GM18870 (cell line): ENCODE measurements around the gene ARHGAP22.
"Not testable (repeated sequence)": the region's sequence is repeated elsewhere in the genome, so short reads cannot be mapped to it uniquely, and the experiment has no call there.

ENCODE experiments used
- ATAC-seq: cut with Tn5 transposase; IDR thresholded peaks from one replicate; pipeline ENCODE4 v1.9.1; 2021; ENCODE audit warnings: moderate library complexity; ENCODE audit not compliant: unreplicated experiment

The ARHGAP22 gene

DNA sequence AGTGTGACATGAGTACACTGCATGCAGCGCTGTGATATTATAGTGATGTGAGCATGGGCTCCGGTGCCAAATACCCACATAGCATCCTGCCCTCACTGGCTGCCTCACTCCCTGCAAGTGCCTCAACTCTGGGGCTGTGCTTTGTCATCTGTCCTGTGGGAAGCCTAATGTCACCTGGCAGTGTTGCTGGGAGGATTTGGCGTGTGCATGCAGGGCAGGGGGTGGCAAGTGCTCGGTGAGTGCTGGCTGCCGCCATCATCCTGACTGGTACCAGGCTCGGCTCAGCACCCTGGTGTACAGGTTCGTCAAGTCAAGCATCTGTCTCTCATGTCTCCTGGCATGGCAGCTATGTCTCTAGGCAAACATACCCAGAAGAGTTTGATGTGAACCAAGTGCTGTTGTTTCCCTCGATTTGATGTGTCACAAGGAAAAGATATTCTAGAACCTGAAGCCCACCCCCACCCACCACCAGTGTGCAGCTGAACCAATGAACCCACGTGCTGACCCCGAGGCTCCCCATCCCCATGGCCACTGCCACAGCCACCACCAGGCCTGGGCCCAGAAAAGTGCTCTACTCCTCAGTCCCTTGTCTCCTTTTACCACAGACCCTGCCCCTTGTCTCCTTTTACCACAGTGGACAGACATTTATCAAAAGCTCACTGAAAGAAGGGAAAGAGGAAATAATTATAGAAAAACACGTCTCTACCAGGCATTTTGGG, 162.6 kb downstream of the ARHGAP22 start:
- ATAC-seq, result no peak

DNA sequence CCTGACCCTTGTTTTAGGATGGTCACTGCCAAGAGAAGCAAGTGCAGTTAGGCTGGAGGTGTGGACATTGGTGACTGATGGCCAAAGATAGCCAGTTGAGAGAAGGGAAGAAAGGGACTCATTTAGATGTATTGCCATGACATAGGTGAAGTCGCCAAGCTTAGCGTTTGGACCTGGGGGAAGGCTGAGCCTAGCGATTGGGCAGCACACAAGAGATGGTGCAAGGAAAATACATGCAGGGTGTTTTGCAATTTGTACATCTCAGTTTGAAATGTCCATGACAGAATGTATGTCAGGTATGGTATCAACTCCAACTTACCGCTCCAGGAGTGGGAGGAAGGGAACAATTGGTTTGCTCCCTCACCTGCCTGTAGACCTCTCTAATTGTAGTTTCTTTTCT, 164.1 kb downstream of the ARHGAP22 start:
- no peak for ATAC-seq

DNA sequence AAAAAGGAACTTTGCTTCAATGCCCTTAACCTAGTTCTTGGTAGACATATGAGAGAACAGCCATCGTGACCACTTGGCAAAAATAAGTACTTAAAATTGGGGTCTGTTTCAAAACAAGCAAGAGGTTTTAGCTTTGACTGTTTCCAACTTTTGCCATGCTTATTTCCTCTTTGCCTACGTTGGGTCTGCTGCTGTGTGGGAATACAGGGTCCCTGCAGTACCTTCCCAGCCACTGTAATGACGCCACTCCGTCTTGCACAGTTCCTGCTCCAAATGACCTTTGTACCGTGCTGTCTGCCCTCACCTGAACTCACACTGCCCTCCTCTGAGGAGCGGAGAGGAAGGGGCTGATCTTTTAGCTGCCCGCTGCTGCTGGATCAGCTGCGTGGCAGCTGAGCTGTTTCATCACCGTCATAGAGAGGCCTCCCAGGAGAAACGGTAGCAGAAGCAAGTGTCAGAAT, 165.3 kb downstream of the ARHGAP22 start:
- no peak for ATAC-seq

DNA sequence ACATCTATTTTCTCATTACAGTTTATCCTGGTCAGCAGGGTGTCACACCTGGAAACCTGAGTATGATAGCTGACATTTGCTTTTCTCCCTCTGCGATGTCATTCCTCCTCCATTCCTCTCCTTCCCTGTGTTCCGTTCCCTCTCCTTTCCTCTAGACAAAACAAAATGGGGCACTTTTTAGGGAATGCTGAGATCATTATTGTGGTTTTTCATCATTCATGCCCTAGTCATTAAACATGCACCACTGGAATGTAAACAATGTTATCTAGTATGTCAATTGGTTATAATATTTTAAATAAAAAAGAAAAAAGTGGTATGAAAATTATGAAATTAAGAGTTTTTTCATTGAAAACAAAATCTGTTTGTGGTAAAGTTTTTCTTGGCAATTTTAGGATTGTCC, 165.8 kb downstream of the ARHGAP22 start:
- ATAC-seq, result no peak

DNA sequence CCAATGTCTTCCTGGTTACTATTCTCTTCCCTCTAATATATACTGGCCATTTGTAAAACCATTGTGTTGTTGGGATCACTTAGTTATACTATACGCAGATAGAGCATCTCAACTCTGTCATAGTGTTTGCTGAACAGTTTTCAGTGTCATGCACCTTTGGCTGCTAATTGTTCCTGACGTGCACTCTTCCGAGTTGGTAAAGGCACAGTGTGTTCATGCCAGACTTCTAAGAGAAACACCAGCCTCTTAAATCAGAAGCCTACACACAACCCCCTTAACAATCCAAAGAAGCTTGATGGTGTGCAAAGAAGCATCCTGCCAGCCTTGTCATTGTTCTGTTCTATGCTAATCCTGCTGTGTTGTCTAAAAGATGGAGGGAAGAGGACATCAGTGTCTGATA, 167.3 kb downstream of the ARHGAP22 start:
- no peak for ATAC-seq

DNA sequence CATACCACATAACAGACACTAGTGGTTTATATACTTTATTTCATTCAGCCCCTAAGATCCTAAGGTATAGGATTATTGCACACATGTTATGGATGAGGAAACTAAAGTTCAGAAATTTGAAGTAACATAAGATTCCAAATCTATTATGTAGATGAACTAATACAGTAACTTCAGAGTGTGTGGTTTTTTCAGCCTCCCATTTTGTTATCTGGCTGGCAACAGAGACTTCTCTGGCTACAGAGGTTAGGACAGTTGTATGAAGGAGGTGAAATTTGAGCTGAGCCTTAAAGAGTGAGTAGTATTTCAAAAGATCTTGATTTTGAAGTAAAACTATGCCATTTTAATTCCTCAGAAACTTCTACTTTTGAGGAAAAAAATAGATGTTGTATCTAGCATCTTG, 173.0 kb downstream of the ARHGAP22 start:
- no peak for ATAC-seq

DNA sequence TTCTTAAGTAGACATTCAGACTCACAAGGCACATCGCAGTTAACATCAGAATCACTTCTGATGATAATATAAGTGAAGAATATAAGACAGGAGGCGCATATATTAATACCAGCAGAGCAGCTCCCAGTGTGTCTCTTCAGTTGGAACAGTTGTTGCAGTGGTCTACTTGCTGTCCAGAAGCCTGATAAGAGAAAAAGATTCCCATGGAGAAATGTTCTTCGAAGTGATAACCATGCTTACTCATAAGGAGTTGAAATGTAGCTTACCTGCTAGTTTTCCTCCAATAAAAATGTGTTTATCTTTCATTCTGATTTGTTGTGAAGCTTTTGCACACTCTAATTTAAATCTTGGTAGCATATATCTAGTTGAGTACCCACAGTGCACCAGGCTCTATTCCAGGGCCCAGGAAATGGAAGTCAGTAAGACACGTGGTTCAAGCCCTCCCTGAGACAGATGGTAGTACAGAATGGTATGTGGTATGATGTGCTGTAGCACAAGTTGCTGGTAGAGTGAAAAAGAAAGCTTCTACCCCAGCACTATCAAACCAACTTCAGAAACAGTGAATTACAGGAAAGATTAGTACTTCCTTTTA, 174.4 kb downstream of the ARHGAP22 start:
- ATAC-seq, result no peak

DNA sequence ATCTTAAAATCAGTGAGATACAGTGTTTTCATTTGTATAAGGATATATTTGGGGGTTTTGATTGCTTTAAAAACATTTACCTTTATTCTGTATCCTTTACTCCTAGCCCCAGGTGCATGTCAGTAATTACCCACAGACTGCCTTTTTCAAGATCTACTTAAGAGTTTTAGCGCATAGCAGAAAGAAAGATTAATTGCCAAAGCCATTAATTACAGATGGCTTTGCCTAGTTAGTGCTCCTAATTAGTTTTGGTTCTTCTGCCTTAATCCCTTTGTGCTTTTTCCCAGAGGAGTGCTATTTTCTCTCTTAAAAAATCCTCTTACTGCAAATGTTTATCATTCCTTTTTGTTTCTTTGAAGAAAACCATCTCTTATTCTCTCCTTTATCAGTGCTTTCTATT, 175.6 kb downstream of the ARHGAP22 start:
- no peak for ATAC-seq

DNA sequence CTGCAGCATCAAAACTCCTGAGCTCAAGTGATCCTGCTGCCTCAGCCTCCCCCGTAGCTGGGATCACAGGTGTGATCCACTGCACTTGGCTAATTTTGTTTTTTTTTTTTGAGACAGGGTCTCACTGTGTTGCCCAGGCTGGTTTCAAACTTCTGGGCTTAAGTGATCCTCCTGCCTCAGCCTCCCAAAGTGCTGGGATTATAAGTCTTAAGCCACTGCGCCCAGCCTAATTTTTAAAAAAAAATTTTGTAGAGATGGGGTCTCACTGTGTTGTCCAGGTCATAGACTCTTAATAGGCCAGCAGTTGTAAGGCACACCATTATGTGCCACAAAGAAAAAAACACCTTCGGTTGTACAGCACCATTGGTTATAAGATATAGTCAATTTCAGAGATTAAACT, 176.0 kb downstream of the ARHGAP22 start:
- no peak for ATAC-seq

DNA sequence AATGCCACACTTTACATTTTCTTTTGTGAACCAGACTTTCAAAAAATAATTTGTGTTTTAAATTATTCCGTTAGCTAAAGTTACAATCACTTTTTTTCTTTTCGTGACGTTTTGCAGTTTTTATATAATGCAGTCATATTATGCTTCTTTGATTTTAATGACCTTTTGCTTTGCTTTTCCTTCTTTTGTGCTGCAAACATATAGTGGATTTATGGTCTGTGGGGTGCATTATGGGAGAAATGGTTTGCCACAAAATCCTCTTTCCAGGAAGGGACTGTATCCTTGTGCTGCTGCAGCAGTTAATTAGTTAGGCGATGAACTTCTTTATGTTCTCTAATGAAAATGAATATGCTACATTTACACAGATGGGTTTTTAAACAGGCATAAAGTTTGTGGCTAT, 181.0 kb downstream of the ARHGAP22 start:
- ATAC-seq, result no peak

DNA sequence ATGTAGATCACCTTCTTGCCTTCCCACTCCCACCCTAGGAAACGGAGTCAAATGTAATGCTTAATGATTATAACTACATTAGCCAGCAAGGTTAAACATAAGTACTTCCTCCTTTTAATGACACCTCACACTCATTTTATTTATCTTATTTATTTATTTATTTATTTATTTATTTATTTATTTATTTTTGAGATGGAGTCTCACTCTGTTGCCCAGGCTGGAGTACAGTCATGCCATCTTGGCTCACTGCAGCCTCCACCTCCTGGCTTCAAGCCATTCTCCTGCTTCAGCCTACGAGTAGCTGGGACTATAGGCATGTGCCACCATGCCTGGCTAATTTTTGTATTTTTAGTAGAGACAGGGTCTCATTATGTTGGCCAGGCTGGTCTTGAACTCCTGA, 183.0 kb downstream of the ARHGAP22 start:
- ATAC-seq, result not testable (repeated sequence)

DNA sequence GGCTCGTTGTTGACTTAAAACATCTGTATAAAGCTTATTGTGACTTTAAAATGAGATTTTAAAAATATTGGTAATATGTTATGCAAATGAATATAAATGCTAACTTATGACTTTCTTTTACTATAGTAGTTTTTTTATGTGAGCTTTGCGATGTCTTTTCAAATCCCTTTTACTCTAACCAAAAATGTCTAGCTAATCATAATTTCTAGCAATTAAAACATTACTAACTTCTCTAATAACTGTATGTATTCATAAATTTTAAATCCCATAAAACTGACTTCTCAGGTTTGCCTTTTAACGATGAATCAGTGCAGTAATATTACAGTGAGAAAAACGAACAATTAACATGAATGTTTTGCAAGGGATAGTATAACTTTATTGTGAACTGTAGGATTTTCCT, 185.2 kb downstream of the ARHGAP22 start:
- ATAC-seq, result no peak

DNA sequence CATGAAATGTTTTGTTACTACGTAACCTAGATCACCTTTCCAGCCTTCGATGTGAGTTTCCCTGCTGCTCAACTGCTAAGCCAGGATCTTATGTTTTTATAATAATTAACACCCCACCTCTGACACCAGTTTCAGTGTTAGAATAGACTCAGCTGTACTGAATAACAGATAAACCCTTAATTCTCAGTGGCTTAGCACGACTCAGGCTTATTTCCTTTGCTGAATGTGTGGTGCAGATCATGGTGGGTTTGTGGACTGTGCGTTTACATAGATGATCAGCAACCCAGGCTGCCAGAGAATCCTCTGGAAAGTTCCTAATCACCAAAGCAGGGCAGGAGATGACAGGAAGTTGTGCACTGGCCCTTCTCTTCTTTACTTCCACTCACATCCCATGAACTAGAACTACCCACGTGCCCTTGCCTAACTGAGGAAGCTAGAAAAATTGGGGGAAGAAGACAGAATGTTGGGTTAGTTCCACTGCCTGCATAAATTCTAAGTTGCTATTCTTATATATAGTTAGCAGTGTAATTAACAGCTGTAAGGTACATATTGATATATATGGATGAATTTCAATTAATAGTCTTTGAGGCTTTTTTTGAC, 186.6 kb downstream of the ARHGAP22 start:
- no peak for ATAC-seq

DNA sequence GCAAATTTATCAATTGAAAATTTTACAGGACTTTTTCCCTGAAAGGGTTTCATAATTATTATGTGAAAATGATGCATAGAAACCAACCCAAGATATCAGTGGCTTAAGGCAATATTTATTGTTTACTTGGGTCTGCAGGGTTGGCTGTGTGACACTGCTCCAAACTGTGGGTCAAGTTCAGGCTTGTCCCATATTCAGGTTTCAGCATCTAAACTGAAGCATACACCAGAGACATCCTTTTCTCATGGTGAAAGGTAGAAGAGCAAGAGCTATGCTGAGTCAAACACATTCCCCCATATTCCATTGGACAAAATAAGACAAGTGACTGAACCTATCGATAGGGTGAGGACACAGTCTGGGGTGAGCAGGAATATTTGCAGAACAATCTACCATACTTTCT, 187.5 kb downstream of the ARHGAP22 start:
- ATAC-seq, result no peak

DNA sequence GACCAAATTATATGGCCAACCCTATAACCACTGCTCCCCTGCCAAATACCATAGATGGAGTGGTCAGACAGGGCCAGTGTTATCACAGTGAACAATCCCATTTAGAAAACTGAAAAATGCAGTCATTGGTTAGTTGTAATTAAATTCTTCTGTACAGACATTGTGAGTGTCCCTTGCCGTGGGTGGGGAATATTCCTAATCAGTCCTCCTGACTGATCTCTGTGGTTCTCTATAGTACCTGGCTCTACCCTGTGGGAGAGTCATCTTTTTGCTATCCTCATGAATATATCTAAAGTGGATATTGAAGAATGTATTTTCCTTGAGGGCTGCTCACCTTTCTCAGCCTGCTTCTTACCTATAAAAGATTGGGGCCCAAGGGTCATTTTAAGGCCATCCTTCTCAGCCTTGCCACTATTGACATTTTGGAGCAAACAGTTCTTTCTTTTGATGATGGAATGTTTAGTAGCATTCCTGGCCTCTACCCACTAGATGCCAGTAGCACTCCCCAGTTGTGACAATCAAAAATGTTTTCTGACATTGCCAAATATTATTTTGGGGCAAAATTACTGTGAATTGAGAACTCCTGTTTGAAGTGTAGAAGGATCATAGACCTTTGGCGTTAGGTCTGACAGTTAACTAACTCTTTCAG, 188.2 kb downstream of the ARHGAP22 start:
- ATAC-seq, result no peak

DNA sequence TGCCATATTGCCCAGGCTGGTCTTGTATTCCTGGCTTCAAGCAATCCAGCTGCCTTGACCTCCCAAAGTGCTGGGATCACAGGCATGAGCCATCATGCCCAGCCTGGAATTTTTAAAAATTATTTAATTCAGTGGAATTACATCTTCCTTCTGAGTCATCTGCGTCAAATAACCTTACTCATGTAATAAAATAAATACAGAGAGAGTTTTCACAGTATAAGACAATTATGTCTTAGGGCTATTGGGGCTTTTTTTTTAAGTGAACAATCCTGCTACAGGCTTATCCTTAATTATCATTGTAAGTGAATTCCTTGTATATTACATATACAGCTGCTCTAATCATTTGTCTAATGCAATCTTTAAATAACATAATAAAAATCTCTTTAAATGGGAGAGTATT, 190.1 kb downstream of the ARHGAP22 start:
- ATAC-seq, result no peak

DNA sequence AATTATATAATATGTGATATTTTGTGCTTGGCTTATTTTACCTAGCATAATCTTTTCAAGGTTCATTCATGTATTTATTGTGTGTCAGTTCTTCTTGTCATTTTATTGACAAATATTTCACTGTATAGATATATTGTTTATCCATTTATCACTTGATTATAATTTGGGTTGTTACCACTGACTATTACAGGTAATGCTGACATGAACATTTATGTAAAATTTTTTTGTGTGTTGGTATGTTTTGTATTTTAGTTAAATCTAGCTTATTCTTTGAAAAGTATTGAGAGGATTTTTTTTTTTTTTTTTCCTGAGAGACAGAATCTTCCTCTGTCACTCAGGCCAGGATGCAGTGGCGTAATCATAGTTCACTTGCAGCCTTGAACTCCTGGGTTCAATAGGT, 190.7 kb downstream of the ARHGAP22 start:
- ATAC-seq, result no peak

DNA sequence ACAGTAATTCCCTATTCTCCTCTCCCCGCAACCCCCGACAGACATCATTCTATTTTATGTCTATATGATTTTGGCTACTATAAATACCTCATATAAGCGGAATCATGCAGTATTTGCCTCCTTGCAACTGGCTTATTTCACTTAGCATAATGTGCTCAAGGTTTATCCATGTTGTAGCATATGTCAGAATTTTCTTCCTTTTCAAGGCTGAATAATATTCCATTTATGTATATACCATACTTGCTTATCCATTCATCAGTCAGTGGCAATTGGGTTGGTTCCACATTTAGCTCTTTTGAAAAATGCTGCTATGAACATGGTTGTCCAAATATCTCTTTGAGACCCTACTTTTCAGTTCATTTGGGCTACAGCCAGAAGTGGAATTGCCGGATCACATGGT, 191.9 kb downstream of the ARHGAP22 start:
- no peak for ATAC-seq

DNA sequence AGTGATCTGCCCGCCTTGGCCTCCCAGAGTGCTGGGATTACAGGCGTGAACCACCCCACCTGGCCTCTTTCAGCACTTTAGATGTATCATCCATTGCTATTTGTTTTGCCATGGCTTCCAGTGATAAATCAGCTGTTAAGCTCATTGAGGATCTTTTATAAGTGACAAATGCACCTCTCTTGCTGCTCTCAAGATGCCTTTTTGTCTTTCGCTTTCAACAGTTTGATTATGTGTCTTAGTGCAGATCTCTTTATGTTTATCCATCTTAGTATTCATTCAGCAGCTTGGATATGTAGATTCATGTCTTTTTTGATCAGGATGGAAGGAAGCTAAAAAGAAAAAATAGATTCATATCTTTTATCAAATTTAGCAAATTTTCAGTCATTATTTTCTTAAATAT, 192.8 kb downstream of the ARHGAP22 start:
- ATAC-seq, result no peak

DNA sequence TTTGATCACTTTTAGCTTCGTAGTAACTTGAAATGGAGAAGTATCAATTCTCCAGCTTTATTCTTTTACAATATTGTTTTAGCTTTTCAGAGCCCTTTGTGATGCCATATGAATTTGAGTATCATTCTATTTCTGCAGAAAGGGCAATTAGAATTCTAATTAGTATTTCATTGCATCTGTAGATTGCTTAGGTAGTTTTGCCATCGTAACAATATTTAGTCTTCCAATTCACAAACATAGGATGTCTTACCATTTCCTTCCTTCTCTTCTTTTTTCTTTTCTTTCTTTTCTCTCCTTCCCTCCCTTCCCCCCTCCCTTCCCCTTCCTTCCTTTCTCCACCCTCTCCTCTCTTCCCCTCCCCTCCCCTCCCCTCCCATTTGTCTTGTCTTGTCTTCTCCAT, 193.4 kb downstream of the ARHGAP22 start:
- ATAC-seq, result no peak

DNA sequence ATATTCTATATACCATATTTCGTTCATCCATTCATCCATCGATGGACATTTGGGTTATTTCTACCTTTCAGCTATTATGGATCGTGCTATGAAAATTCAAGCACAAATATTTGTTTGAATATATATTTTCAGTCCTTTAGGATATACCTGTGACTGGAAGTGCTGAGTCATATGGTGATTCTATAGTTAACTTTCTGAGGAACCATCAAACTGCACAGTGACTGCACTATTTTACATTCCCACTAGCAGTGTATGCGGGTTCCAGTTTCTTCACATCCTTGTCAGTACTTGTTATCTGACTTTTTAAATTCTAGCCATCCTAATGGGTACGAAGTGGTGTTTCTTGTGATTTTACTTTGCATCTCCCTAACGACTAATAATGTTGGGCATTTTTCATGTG, 194.4 kb downstream of the ARHGAP22 start:
- ATAC-seq, result no peak

DNA sequence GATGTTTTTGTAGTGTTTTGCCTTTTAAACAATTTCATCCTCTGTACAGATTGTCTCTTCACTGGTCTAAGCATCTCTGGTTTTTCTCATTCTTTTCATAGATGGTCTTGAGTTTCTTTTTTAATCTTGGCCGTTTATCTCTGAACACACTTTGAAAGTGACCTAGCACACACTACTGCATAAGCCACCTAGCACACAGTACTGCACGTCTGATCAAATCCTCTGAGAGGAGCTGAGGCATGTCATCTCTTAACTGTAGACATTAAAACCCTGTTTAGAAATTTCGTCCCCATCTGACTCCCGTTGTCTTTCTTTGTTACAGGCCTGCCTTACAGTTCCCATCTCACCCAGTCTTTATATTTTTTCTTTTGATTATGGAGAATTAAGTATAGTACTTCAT, 198.2 kb downstream of the ARHGAP22 start:
- no peak for ATAC-seq
